Panc1 (cell line): ENCODE data around the gene C5AR2. TPM values are rescaled to one million over a fixed set of nuclear protein-coding genes. Genes with fewer than 3 reads are reported as not detected.

Experiments used
- ATAC-seq: fragments of 200-7000 bp; cut with Tn5 transposase; 2 replicates; pipeline ENCODE4 v1.9.1; 2020; ENCODE audit warnings: mild to moderate bottlenecking, moderate library complexity
- BruUV-seq: library from RNA; stranded (reverse); fragments of 400-500 nt; replicated peaks from 2 replicates; lab custom pipeline; 2021; lab: Mats Ljungman, UMichigan
- CTCF ChIA-PET: fragments of 300-600 bp; sonication (Branson Sonifier 250); formaldehyde crosslinking; loops from one replicate; lab custom pipeline; 2022; ENCODE audit warnings: antibody characterized with exemption; lab: Charles Lee
- POLR2A ChIA-PET: fragments of 300-600 bp; sonication (Branson Sonifier 250); formaldehyde crosslinking; loops from one replicate; lab custom pipeline; 2022; ENCODE audit warnings: antibody characterized with exemption; lab: Charles Lee
- DNase-seq: peaks from one replicate; pipeline ENCODE4 v3.0.0-alpha.2; 2010; ENCODE audit warnings: low read depth, low spot score
- H3K27ac ChIP-seq: 2 replicates; pipeline ENCODE4 v1.5.1; 2011; ENCODE audit warnings: mild to moderate bottlenecking, low read length, inconsistent platforms
- H3K27me3 ChIP-seq: fragments of 200-500 bp; sonication (Bioruptor generic); 2 replicates; pipeline ENCODE4 v1.6.0; 2014; ENCODE audit warnings: low read length, inconsistent platforms; ENCODE audit not compliant: control insufficient read depth, insufficient read depth
- H3K36me3 ChIP-seq: fragments of 200-500 bp; sonication (Bioruptor generic); 2 replicates; pipeline ENCODE4 v1.5.1; 2014; ENCODE audit warnings: inconsistent platforms, mild to moderate bottlenecking, low read length, moderate library complexity; ENCODE audit not compliant: control insufficient read depth, insufficient read depth
- H3K4me1 ChIP-seq: 2 replicates; pipeline ENCODE4 v1.5.1; 2011; ENCODE audit warnings: inconsistent platforms, mild to moderate bottlenecking, low read length, moderate library complexity; ENCODE audit not compliant: control insufficient read depth, insufficient read depth
- H3K4me3 ChIP-seq, 2 experiments: 2 replicates each; pipeline ENCODE4 v1.5.1; 2011 to 2012; ENCODE audit warnings: low read depth in 2 of 2, low read length in 2 of 2, mild to moderate bottlenecking in 2 of 2, inconsistent platforms in 1 of 2, moderate library complexity in 1 of 2
- H3K9me3 ChIP-seq: fragments of 200-500 bp; sonication (Bioruptor generic); 2 replicates; pipeline ENCODE4 v1.5.1; 2014; ENCODE audit warnings: low read depth, mild to moderate bottlenecking, inconsistent platforms, low read length, moderate library complexity; ENCODE audit not compliant: control insufficient read depth, insufficient read depth
- CTCF ChIP-seq: fragments of 450-650 bp; IDR thresholded peaks from 2 replicates; pipeline ENCODE4 v1.5.1; 2017; ENCODE audit warnings: mild to moderate bottlenecking
- POLR2AphosphoS5 ChIP-seq: IDR thresholded peaks from 2 replicates; pipeline ENCODE4 v1.6.1; 2012; ENCODE audit warnings: mild to moderate bottlenecking, low read depth, low read length, moderate library complexity
- REST ChIP-seq, 2 experiments: IDR thresholded peaks; 2 replicates each; pipeline ENCODE4 v1.6.1; 2011 to 2012; ENCODE audit warnings: low read depth in 2 of 2, control low read depth in 1 of 2, low read length in 1 of 2, mild to moderate bottlenecking in 1 of 2, moderate library complexity in 1 of 2; ENCODE audit not compliant: insufficient read depth in 1 of 2
- SIN3A ChIP-seq: IDR thresholded peaks from 2 replicates; pipeline ENCODE4 v1.6.1; 2012; ENCODE audit warnings: low read depth, mild to moderate bottlenecking, low read length, moderate library complexity, borderline replicate concordance; ENCODE audit not compliant: insufficient read depth
- TCF7L2 ChIP-seq: IDR thresholded peaks from 2 replicates; pipeline ENCODE4 v1.6.1; 2011; ENCODE audit warnings: mild to moderate bottlenecking, low read depth, low read length, inconsistent platforms
- in situ Hi-C: cut with HindIII; loops from 2 replicates; pipeline ENCODE4 v1.10.0; 2016; ENCODE audit warnings: low sequenced_read_pairs, low pct_unique_long_range_greater_than_20kb
- intact Hi-C: fragments of 100-400 bp; cut with micrococcal nuclease; formaldehyde crosslinking; loops from one replicate; pipeline ENCODE4 v1.10.0; 2022; ENCODE audit not compliant: unreplicated experiment
- total RNA-seq: library from RNA; stranded (reverse); gene quantifications from one replicate; pipeline ENCODE4 v1.2.1, GENCODE V29; 2021; ENCODE audit not compliant: unreplicated experiment

C5AR2 gene
- total RNA-seq, 1 experiment from 2014 or later, result 0.03 TPM

GRCh38 chr19:47381121-47381520, 49.1 kb downstream of the C5AR2 start:
- DNase-seq, result no peak
- TF ChIP-seq CTCF, result no peak
- TF ChIP-seq TCF7L2, result no peak
- no peak for TF ChIP-seq POLR2AphosphoS5
- TF ChIP-seq REST (IDR thresholded peaks at IDR 0.05; ENCODE audit: insufficient read depth in 1 of 2, low read depth in 2 of 2, low read length in 1 of 2), result no peak
- no peak for TF ChIP-seq SIN3A
- Histone ChIP-seq H3K36me3 (no peaks in the 10 kb centered on the region; the same call in 1 of the 2 replicates), H3K27ac (no peak overlapping the region), H3K9me3 (no peaks in the 10 kb centered on the region), H3K4me1 (no peaks in the 10 kb centered on the region), H3K27me3 (no peaks in the 10 kb centered on the region), H3K4me3 (no peak overlapping the region)
- intact Hi-C loops, result no loop called here
- BruUV-seq, result no TSS peak
- POLR2A ChIA-PET, result no interaction called here
- in situ Hi-C loops, result no loop called here
- ATAC-seq, result peak; percentile 49; the same call in 1 of the 2 replicates
- CTCF ChIA-PET, result no interaction called here

GRCh38 chr19:47381653-47382279, 49.8 kb downstream of the C5AR2 start:
- TF ChIP-seq REST (IDR thresholded peaks at IDR 0.05; ENCODE audit: insufficient read depth in 1 of 2, low read depth in 2 of 2, low read length in 1 of 2), result no peak
- no peak for TF ChIP-seq CTCF
- no peak for TF ChIP-seq POLR2AphosphoS5
- no TSS peak for BruUV-seq
- no peak for DNase-seq
- Histone ChIP-seq H3K9me3 (no peaks in the 10 kb centered on the region), H3K36me3 (no peaks in the 10 kb centered on the region; the same call in 1 of the 2 replicates), H3K27me3 (no peaks in the 10 kb centered on the region), H3K27ac (no peak overlapping the region), H3K4me3 (no peak overlapping the region), H3K4me1 (no peaks in the 10 kb centered on the region)
- intact Hi-C loops (no loop called here), in situ Hi-C loops (no loop called here)
- CTCF ChIA-PET, result no interaction called here
- ATAC-seq, result no peak
- POLR2A ChIA-PET, result no interaction called here
